Mammary epithelial cell (primary cell): ENCODE data around the gene HOXA11.

ENCODE experiments used
- CTCF ChIP-seq, 2 donors: IDR thresholded peaks in 1 of 2; conservative IDR thresholded peaks in 1 of 2; 2 replicates each; pipeline ENCODE4 v1.5.1; 2011 to 2012; ENCODE audit warnings: inconsistent platforms in 2 of 2, low read length in 2 of 2, mild to moderate bottlenecking in 2 of 2, control low read depth in 1 of 2, low read depth in 1 of 2; ENCODE audit not compliant: insufficient read depth in 1 of 2; ENCODE audit errors: extremely low read depth in 1 of 2
- EZH2 ChIP-seq: IDR thresholded peaks from 2 replicates; pipeline ENCODE4 v1.6.1; 2012; ENCODE audit warnings: low read length, inconsistent platforms, borderline replicate concordance

DNA sequence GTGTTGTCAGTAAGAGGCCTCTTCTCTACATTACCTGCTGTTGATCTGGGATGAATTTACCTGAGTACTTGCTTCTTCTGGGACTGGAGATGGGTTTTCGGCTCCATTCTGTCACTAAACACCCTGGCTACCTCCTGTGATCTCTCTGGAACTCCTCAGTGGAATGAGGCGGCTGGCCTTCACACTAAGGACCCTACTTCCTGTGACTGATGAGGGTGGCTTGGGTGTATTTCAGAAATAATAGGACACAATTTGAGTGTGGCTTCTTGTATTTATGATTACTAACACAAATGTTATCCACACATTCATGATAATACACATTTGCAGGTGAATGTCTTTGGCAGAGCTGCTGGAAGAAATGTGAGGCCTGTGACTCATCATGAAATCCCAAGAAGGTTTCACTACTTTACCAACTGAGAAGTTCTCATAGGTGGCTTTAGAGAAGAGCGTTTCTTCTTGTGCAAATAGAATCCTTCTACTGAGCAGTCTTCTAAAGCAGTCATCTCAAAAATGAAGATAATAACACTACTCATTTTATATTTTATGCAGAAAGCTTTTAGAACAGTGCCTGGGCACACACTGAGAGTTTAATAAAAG is 36.3 kb upstream of the HOXA11 start:
- TF ChIP-seq CTCF (conservative IDR thresholded peaks at IDR 0.05 in 1 of 2, IDR thresholded peaks at IDR 0.05 in 1 of 2; ENCODE audit: extremely low read depth in 1 of 2, insufficient read depth in 1 of 2, low read depth in 1 of 2, low read length in 2 of 2) (no peak), EZH2 (no peak)
